Renal pelvis (tissue), 4 donors: Measurements from ENCODE around the gene NAIF1. TPM values are rescaled to one million over a fixed set of nuclear protein-coding genes. Genes with fewer than 3 reads are reported as not detected.

ENCODE experiments used
- DNase-seq: peaks from one replicate; pipeline ENCODE4 v3.0.0-alpha.2; 2013
- polyA plus RNA-seq, 3 donors: library from polyadenylated mRNA; unstranded; fragments of 120-200 nt; gene quantifications; one replicate each; pipeline ENCODE4 v1.2.1, GENCODE V29; 2013; ENCODE audit not compliant: insufficient read length in 3 of 3

NAIF1 gene
- polyA plus RNA-seq, 3 donors, result 10.4 to 13.9 (median 11.8) TPM

DNA sequence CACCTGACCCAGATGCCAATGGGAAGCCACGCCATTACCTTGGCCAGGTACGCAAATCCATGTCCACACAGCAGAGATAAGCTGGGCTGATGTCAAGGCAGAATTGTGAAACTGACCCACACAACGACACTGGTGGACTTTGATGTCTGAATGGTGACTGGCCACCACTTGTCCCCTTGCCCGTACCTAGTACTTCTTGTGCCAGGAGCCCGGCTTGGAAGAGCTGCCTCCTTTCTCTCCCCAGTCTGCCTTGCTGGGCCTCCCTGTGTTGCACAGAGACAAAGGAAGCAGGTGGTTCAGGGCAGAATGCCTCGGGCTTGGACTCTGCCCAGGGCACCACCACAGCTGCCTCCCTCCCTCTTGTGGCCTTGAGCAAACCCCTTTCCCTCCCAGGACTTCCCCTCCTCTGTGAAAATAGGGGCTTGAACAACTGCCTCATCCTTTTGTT is 37.1 kb upstream of the NAIF1 start:
- DNase-seq, result no peak

DNA sequence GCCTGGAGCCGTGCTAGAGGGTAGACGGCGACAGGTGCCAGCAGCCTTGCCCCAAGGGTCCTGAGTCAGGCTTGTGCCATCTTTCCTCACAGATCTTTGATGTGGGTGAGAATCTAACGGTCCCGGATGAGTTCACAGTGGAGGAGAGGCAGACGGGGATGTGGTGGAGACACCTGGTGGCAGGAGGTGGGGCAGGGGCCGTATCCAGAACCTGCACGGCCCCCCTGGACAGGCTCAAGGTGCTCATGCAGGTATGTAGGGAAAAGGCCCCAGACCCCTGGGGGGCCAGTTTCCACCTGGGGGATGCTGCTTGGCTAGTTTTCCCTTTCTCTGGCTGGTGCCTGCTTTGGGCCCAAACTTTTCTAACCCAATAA is 36.5 kb upstream of the NAIF1 start:
- no peak for DNase-seq

DNA sequence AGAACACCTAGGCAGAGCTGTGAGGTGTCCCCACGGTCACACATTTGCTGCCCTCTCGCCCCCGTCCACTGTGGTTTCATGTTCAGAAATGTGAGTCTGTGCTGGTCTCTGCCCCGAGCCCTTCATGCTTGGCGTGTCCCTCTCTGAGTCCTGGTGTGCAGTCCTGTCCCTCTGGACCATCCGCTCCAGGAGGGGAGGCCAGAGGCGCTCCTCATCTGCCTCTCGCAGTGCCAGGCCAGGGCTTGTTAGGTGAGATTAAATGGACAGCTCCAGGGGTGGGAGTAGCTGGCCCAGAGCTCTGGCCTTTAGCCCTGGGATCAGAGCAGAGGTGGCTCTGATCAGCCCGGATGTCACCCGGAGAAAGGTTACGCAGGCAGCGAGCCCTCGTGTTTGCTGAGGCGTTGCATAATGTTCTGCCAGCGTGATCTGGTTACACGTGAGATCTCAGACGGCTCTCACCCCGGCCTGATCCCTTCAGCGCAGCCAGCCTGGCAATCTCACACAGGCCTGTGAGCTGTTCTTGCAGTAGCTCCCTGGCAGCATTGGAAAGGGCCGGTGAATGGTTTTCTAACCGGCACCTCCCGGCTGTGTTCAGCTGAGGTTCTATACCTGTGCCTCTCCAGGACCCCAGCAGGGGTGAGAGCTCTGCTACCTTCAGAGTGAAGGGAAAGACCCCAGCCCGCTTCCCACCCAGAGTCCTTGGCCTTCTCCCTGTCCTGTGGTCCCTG is 35.9 kb upstream of the NAIF1 start:
- DNase-seq, result no peak

DNA sequence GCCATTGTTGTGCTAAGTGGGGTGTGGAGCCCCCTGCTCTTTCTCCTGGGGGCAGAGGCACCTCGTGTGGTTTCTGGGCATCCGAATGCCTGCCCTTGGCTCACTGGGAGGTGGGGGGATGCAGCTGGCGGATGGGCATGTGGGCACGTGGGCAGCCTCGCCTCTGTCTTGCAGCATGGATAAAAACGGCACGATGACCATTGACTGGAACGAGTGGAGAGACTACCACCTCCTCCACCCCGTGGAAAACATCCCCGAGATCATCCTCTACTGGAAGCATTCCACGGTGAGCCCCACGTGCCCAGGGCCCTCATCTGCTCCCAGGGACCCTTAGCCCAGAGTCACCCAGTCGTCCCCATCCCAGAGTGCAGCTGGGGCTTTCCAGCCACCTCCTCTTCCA is 35.1 kb upstream of the NAIF1 start:
- DNase-seq, result no peak

DNA sequence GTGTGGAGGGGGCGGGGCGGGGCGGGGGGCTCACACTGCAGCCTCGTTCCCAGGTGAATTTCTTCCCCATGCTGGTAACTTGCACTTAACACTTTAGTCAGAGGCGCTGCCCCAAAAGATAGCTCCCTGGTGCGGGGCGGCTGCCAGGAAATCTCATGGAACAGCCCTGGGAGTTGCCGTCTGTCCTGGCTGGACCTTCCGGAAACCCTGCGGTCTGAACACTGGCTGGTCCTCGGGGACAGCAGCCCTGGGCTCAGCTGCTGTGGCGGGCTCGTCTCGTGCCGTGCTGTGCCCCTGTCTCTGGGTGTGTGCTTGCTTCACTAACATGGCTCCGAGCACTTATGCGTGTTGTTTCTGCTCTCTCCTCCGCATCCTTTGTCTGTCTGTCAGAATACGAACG is 34.6 kb upstream of the NAIF1 start:
- DNase-seq, result no peak

DNA sequence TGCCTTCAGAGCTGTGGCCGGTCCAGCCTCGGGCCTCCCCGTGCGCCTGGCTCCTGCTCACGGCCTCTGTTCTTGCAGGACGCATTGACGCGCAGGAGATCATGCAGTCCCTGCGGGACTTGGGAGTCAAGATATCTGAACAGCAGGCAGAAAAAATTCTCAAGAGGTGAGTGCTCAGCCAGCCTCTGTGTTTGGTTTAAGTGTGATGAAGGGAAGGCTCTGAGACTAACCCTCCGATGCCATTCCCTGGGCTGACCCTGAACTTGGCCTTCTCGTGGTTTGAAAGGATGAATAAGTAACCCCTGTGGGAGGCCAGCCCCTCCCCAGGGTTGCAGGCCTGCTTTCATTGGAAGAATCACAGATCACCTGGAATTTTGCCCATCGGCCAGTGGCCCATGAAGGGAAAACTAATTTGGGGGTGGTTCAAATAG is 34.1 kb upstream of the NAIF1 start:
- DNase-seq, result no peak

DNA sequence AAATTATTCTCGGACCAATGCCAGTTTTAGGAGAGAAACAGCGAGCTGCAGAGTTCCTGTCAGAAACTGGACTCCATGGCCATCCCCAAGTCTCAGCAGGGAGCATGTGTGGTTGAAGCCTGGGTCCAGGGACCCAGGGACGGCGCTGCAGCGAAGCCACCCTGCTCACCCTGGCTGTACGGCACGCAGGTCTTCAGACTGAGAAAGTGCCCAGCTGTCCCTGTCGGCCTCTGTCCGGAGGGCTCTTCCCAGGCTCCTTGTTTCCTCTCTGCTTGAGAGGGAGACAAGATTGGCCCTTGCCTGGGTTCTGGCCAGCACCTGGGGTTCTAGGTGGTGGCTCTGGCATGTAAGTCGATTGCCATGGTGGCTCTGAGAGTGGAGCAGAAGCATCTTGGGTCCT is 33.5 kb upstream of the NAIF1 start:
- DNase-seq, result no peak

DNA sequence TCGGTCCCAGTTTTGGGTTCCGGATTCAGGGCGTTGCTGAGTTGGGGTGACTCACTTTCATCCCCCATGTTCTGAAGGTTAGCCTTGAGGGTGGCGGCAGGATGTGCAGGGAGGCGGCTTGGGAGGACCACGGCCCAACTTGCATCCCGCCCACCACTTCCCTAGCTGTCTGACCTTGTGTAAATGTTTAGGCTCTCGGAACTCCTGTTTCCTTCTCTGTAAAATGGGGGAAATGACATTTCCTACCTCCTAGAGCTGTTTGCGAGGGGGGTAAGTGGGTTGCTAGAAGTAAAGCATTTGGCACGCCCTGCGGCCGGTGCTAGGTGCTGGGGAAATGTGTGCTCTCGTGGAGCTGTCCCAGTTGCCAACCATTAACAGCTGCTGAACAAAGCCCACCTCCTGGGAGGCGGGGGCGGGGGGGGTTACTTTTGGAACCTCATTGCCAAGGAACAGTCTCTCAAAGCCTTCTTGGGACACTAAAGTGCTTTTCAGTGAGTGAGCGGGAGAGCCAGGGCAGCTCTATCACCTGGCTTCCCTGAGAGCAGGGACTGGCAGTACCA is 32.9 kb upstream of the NAIF1 start:
- DNase-seq, result no peak

DNA sequence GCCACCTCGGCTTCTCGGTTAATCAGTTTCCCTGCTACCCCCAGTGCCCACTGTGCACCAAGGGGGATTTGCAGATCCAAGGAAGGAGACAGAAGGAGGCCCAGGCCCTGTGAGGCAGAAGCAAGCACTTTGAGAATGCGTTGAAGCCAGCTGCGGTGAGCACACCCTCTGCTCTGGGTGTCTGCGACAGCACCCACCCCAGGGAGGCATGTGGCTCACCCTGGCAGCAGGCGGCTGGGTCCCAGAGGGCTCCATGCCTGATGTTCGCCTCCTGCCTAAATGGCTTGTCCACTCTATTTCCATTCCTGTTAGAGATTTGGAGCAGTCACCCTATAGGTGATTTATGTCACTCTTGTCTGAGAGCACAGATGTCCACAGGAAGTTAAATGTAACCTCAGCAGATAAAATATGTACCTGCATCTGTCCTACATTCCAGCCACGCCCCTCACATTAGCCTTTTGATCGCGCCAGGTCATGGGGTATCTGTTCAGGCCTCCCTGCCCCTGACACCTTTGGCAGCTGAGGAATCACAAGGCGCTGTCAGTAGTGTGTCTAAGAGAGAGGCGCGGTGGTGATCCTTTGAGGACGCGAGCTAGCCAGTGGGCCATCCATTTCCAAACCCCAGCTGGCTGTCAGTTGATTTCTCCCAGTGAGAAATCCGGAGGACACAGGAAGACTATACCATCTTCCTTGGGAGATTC is 32.3 kb upstream of the NAIF1 start:
- no peak for DNase-seq

DNA sequence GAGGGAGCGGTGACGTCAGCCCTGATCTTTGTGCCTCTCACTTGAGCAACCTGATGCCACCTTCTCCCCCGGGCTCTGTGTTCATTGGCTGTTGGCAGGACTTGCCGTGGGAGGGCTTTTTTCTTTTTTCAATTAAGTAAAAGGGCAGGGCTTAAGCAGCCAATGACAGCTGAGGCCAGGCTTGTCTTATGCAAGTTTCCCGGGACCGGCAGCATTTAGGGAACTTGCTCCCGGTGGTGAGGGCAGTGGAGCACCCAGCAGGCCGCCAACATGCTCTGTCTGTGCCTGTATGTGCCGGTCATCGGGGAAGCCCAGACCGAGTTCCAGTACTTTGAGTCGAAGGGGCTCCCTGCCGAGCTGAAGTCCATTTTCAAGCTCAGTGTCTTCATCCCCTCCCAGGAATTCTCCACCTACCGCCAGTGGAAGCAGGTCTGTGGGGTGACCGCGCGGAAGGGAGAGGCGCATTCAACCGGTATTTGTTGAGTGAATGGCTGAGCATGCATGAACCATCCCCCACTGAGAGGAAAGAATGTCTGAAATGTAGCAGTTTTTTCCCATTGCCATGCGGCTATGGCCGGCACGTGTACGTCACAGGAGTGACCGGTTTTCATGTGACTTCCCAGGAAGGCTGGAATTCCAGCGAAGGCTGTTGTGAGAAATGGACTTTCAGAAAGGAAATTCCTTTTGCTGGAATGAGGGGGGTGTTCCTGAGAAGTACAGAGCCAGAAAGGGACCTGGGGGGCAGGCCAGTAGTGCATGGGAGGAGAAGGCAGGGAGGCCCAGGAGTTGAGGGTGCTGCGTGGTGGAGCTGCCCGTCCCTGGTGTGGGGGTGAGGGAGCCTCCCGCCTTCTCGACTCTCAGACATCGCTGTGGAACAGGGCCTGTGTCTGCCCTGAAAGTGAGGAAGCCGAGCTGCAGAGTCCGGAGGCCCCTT is 31.4 kb upstream of the NAIF1 start:
- DNase-seq, result peak; percentile 98

DNA sequence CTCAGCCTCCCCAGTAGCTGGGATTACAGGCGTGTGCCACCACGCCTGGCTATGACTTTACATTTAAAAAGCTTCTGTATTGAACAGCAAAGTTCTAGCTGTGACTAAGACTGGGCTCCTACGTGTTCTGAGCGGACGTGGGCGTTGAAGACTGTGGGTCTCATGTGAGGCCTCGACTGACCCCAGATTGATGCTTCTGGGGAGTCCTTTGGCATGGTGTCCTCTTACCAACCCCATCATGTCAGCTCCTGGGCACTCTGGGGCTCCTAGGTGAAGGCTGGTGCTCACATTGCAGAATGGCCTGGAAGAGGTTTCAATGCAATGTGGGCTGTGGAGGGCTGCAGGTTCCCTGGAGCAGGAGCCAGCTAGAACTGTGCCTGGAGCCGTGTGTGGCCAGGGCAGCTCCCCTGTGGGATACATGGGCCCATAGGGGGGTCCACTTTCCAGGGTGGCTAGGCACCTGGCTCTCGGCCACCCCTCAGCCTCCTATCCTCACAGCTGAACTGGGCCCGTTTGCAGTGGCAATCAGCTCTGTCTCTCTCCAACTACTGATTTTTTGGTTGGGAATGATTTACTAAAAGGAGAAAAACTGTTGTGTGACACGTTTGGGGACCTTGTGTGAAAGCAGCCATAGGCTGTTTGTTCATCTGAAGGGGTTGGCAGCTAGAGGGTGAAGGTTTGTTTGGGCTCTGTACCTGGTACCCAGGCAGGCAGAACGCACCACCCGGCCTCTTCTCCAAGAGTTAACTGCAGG is 30.6 kb upstream of the NAIF1 start:
- no peak for DNase-seq

DNA sequence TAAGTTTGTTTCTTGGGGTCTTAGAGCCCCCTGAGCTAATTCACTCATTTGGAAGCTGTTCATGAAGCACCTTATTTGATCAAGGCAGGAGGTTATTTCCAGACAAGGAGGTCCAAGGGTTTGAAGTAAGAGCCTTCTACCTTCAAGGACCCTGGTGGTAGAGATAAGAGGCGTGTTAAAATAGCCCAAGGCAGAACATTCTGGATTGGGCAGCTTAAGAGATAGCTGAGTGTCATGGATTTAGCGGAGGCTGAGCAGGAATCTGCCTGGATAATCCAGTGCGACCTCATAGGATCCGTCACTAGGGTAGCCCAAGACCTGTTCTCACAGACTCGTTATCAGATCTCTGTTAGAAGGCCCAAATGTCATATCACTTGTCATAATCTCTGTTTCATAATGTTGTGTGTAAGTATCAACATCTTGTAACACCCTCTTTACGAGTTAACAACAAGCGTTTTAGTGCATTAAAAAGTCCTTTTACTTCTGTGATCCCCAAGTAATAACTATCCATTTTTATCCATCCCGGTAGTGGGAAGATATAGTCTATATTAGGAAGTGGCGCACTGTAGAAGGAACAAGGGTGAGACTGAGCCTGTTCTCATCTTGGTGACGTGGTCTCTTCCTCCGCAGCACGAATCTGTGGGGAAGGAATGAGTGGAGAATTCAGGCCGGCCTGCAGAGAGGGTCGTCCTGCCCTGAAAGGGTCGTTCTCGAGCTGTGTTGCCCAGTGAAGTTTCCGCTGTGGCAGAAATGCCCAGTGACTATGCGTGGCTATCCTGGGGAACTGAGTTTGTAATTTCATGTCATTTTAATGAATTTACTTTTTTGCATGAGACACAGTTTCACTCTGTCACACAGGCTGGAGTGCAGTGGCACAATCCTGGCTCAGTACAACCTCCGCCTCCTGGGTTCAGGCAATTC is 29.8 kb upstream of the NAIF1 start:
- no peak for DNase-seq

DNA sequence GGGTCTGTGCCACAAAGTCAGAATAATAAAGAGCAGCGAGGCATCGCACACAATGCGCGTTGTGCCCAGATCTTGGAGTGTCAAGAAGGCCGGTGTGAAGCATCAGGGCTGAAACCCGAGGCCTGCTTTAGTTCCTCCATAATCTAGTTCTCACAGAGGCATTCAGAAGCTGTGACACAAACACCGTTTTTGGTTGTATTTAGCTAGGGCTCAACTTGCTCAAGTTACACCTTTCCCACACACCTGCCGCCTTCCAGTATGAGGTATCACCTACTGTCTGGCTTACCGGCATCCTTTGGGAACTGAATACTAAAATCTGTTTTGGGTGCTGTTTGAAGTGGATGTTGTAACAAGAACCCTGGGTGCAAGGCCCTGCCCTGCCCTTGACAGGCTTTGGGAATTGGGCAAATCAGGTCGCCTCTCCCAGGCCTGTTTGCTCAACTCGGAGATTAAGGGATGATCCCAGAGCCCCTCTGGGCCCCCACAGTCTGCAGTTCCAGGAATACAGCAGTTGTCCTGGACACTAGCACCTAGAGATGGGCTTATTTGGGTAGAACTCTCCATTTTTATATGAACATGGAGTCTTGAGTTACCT is 27.9 kb upstream of the NAIF1 start:
- no peak for DNase-seq

DNA sequence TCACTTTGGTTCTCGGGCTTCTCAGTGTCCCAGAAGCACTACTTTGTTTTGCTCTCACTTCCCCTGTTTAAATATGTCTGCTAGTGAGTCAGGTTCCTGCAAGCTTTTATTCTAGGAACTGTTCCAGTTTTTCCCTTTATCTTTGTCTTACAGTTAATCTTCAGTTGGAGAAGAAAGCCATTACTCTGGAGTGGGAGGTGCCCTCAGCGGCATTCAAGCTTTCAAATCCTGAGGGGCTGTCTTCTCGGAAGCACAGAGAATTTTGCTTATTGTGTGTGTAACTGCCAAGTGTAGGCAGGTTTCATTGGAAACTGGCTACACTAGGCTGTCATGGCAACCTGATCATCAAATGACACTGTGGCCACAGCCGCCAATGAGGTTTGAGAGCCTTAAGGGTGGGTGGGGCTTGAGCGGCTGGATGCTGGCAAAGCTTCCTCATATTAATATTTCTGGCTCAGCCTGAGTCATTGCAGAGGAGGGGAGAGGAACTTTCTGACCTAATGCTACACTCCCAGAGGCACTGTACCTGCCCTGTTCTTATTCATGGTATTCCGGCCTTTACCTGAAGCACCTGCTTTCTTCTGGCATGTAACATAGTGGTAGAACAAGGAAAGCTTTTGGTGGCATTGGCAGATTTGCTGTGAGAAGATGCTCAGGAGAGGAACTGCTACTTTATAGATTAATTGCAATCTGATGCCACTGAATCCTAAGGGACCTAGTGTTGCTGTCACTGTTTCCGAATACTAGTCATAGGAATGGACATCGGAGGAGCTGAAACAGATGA is 27.2 kb upstream of the NAIF1 start:
- DNase-seq, result peak; percentile 96

DNA sequence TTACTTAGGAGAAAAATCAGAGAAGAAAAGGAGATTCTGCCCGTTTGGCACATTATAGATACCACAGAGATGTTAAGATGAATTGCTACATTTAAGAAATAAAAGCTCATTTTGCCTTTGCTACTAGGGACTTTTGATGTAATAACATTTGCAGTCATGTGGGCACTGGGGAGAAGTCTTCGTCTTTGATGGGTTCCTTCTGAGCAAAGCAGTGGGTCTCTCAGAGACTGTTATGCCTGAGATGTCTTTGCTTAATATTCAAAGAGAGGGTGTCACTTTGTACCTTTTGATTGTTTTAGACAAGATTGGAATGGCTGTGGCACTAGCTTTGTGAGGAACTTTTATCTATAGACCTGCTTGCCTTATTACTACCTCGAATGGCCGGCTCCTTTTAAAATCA is 25.9 kb upstream of the NAIF1 start:
- no peak for DNase-seq

DNA sequence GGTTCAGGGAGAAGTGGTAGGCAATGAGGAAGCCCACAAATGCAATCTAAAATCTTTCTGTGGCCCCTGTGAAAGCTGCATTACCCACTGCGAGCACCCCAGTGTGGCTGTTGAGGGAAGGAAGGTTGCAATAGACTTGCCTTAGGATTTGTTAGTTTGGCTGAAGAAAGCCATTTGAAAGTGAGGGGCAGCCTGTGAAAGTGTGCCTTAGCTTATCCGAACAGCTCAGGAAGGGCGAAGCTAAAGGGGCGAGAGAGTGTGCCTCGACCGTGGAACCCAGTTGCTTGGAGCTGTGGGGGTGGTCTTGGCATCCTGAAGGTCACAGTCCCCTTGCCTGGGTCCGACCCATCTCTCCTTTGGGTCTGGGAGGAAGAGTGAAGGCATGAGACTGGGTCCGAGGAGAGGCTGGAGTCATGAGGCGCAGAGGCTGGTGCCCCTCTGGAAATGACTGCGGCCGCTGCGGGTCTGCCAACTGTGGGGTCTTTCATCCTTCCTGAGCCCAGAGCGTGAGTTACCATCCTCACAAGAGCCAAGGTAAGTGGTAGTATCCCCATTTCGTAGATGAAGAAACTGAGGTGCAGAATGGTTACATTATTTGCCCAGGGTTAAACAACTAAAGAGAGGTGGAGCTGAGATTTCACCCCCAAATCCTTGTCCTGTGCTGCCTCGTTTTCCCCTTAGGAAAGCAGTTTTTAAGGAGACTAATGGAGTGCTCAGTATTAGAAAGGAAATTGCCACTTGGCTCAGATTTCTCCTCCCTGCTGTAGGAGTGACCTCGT is 25.3 kb upstream of the NAIF1 start:
- no peak for DNase-seq

DNA sequence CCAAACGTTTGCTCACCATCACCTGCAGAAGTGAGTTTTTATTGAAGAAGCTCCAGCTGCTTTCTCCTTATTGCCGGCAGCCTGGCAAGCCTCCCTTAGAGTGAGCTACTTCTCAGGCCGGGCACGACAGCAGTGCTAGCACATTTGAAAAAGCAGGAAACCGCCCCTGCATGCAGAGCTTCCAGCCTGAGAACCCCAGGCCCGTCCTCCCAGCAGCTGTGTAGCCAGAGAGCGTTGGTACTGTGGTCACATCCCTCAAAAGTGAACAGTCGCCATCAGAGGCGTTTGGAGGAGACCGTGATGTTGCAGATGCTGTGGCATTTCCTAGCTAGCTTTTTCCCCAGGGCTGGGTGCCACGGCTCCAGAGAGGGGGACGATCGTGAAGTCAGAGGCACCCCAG is 24.5 kb upstream of the NAIF1 start:
- no peak for DNase-seq

DNA sequence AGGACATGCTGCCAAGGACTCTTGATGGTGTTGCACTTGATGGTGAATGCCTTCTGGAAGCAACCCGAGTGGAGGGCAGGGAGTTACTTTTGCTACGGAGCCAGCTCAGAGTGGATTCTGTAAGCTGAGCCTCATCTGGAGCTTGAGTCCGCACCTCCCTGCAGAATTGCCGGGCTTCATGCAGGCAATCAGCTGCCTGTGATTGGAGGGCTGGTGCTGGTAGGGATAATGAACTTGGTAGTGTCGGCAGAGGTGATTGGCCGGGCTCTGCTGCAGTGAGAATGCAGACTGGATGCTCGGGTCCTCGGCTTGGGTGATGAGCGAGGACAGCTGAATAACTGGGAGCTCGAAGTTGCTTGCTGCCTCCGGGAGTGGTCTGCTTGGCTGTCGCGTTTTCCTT is 24.0 kb upstream of the NAIF1 start:
- DNase-seq, result peak; percentile 90
